ENCODE measurements around the gene ACTRT3. TPM values are rescaled to one million over a fixed set of nuclear protein-coding genes. Genes with fewer than 3 reads are reported as not detected.

Gene ACTRT3
- total and polyA plus RNA-seq, 2 of the 13 experiments (the other 11 are each of a cell fraction or from before 2014, with no cell fraction given): 0.42 to 0.97 TPM

DNA sequence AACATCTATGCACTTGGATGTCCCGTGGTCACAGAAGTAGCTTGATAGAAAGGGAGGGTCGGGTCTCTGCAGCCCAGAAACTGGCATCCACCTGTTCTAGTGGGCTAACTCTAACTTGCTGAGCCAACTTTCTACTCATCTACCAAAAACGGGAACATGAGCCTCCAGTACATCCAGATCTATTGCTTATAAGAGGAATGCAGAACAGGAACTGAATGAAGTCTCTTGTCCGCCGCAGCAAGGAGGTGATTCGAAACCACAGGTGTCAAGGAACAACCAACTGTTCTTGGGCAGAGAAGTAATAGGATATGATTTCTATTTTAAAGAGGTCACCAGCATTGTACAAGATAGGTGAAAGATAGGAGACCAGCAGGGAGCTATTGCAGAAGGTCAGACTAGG lies 22.4 kb downstream of the ACTRT3 start (continued):
- TF ChIP-seq ZNF598 (CRISPR knock-in tag; IDR thresholded peaks at IDR 0.05; ENCODE audit: borderline replicate concordance) (no peak), ZNF460 (CRISPR knock-in tag; IDR thresholded peaks at IDR 0.05; ENCODE audit: borderline replicate concordance) (no peak), ZNF670 (CRISPR knock-in tag; IDR thresholded peaks at IDR 0.05; ENCODE audit: borderline replicate concordance) (no peak), ZNF263 (CRISPR knock-in tag; IDR thresholded peaks at IDR 0.05) (no peak), ZNF766 (CRISPR knock-in tag; IDR thresholded peaks at IDR 0.05; ENCODE audit: borderline replicate concordance) (no peak), CENPX (CRISPR knock-in tag; IDR thresholded peaks at IDR 0.05) (no peak), ZNF749 (CRISPR knock-in tag; IDR thresholded peaks at IDR 0.05; ENCODE audit: borderline replicate concordance) (no peak)

DNA sequence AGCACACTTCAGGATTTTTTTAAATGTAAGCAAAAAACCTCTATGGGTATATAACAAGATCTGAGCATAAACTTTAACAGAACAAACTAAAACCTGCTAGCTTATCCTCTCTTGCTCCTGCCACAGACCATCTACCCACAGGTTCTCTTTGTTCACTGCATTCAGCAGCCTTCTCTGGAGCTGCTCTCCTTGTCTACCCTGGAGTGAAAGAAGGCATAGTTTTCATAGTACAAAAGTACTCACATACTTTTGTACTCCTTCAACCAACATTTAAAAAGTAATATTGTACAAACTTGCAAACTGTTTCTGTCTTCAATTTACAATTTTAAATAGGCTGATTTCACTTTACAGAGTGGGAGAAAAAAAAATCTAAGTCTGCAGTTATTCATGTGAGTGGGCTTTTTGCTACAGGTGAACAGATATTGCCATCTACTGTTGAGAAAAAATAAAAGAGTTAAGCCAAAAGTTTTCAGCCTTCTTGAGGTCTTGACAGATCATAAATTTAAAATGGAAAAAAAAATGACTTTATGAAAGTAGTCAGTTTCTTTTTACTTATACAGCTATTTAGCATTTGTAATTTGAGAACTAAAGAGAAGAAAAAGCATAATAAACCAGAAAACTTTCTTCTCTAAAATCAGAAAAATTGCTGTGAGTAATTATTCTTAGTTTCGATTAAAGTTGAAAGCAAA lies 24.9 kb downstream of the ACTRT3 start:
- FAIRE-seq (peak; percentile 36), ATAC-seq (no peak)

More for the DNA sequence above, 24.9 kb downstream of the ACTRT3 start:
- CTCF ChIA-PET (ENCODE audit: low intra/inter-chr PET ratio, low total read pairs): interaction anchor here (1.2 kb wide), 1 partner anchor 595 kb away, joined by 5 read pairs; no protein-coding TSS in a partner anchor
- no peaks in the 10 kb centered on the region for H3K36me3 ChIP-seq (replicated peaks in 1 of 2; ENCODE audit: control insufficient read depth in 1 of 2, insufficient read depth in 2 of 2, low read length in 2 of 2)
- H4K20me1 ChIP-seq (ENCODE audit: insufficient read depth, low read length): no peaks in the 10 kb centered on the region
- H3K79me2 ChIP-seq (ENCODE audit: insufficient read depth, low read length): no peaks in the 10 kb centered on the region
- 90% methylated on average over 1 of the region's 1 CpG for WGBS (ENCODE audit: low lambda C conversion rate)
- POLR2A ChIA-PET: no interaction called here
- no peaks in the 10 kb centered on the region for H3K4me1 ChIP-seq (ENCODE audit: insufficient read depth, low read length)
- H3K4me2 ChIP-seq (ENCODE audit: low read depth, low read length): no peak overlapping the region
- TF ChIP-seq STAG1 (CRISPR knock-in tag; IDR thresholded peaks at IDR 0.05): peak; percentile 69
- TF ChIP-seq ZNF530 (CRISPR knock-in tag; IDR thresholded peaks at IDR 0.05; ENCODE audit: low read depth): no peak
- TF ChIP-seq, protein P1, sequence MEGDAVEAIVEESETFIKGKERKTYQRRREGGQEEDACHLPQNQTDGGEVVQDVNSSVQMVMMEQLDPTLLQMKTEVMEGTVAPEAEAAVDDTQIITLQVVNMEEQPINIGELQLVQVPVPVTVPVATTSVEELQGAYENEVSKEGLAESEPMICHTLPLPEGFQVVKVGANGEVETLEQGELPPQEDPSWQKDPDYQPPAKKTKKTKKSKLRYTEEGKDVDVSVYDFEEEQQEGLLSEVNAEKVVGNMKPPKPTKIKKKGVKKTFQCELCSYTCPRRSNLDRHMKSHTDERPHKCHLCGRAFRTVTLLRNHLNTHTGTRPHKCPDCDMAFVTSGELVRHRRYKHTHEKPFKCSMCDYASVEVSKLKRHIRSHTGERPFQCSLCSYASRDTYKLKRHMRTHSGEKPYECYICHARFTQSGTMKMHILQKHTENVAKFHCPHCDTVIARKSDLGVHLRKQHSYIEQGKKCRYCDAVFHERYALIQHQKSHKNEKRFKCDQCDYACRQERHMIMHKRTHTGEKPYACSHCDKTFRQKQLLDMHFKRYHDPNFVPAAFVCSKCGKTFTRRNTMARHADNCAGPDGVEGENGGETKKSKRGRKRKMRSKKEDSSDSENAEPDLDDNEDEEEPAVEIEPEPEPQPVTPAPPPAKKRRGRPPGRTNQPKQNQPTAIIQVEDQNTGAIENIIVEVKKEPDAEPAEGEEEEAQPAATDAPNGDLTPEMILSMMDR (CRISPR knock-in tag; IDR thresholded peaks at IDR 0.05): peak; percentile 40
- intact Hi-C loops (cut with micrococcal nuclease; ENCODE audit: unreplicated experiment) (loop anchor here (1.0 to 10.0 kb wide), 2 partner anchors 595 to 700 kb away; no protein-coding TSS in a partner anchor), in situ Hi-C loops (cut with HindIII; ENCODE audit: extremely low pct_ligation_motif_present, low pct_unique_long_range_greater_than_20kb) (no loop called here)
- peaks cover 0 to 5% of the 10 kb centered on the region in 2 experiments; a peak in 2 of 5 replicates for H3K27me3 ChIP-seq (ENCODE audit: control insufficient read depth in 1 of 2, insufficient read depth in 2 of 2, low read length in 2 of 2)
- no TSS peak for BruUV-seq (replicated peaks)
- no peak for DNase-seq (ENCODE audit: low spot score)
- H3K9ac ChIP-seq (ENCODE audit: insufficient read depth, low read depth, low read length): no peak overlapping the region
- H3K4me3 ChIP-seq (replicated peaks in 1 of 3; ENCODE audit: insufficient read depth in 1 of 3, low read depth in 2 of 3, low read length in 3 of 3): no peak overlapping the region
- no peak overlapping the region for H3K27ac ChIP-seq (ENCODE audit: extremely low read length, insufficient read depth, low read length)
- no peak overlapping the region for H2AFZ ChIP-seq (ENCODE audit: low read length)
- H3K9me3 ChIP-seq (ENCODE audit: low read length): no peaks in the 10 kb centered on the region
